NCI-H1930 (cell line): ENCODE measurements around the gene FAM53B.
"Not testable (repeated sequence)": the region's sequence is repeated elsewhere in the genome, so short reads cannot be mapped to it uniquely, and the experiment has no call there.

Experiments used
- DNase-seq, 2 experiments: peaks; one replicate each; lab custom pipeline; 2025; lab: John Stamatoyannopoulos, UW

FAM53B gene

DNA sequence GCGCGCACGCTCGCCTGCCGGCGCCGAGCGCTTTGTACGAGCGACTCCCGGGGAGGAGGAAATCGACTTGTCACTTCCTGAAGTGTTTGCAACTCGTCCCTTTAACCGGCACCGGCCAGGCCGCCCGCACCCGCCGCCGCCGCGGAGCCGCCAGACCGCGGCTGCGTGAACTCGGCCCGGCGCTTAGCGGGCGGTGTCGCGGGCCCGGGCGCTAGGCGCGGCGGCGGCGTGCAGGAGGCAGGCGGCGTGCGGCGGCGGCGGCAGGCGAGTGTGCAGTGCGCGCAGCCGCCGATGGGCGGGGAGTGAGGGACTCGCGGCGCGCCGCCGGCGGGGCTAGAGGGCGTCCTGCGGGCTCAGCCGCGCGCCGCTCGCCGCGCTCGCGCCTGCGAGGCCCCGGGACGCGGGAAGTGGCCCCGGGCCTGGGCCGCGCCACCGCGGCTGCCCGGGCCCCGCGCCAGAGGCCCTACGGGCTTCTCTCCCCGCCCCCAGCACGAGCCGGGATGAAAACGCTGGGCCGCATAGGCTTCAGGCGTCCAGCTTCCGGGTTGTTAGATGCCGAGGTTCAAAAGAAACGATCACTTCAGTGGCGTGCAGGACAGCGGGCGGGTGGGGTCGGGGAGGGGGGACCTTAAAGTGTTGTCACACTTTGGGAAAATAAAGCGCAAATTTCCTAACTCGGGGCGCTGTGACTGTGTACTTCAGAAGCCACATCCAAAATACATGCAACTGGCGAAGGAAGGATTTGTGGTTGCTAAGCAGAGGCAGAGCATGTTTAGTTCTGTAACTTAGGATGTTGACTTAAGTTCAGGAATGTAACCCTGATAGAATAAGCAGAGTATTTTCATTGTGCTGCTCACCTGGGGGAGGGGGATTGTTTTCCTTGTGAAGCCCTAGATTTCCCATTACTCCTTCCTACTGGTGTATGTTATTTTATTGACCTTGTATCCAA, at the start of gene FAM53B:
Gene FAM53B (minus strand): TSS at position 277 of the 949 bp plus-strand sequence. CDS start 37,665 bp downstream, outside the sequence.
- DNase-seq, result peak; percentile 31 to 77

- no peak for DNase-seq
Measured at GRCh38 chr10:124792998-124793352, 48.8 kb upstream of the FAM53B start.

DNA sequence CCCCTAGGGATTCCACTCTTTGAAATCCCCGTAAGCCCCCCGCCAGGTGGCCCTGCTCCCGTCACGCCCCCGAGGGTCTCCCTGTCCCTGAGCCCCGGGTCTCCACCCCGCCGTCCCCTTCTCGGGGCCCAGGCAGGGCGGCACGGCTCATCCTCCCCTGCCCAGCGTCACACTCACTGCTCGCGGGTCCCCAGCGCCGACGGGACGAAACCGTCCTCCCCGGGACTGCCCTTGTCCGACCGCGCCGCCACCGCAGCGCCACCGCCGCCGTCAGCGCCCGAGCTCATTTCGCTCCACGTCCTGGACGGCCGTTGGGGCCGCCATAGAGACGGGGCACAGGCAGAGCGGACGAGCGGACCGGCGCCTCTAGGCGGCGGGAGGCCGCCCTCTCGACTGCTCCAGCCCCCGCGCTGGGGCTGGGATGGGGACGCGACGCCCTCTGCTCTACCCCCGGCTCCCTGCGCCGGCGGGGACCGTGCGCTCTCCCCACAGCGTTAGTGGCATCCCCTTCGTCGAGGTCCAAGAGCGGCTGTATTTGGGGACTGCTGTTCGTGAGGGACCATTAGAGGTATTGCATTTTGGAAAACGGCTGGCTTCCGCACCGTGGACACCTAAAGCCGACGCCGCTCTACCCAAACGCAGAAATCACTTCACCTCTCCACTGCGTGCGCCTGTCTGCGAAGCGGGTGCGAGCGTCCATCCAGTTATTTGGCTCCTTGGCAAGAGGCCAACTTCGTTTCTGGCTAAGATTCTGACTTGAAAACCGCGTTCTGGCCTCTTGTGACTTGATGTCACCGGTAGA, 47.6 kb upstream of the FAM53B start, which contains the start of gene EEF1AKMT2:
Gene EEF1AKMT2 (minus strand): TSS at position 341 of the 802 bp plus-strand sequence. CDS start 54 bp downstream, at position 287.
- peak; percentile 54 to 74 for DNase-seq

GRCh38 chr10:124782900-124783299, 38.7 kb upstream of the FAM53B start:
- not testable (repeated sequence) for DNase-seq

DNA sequence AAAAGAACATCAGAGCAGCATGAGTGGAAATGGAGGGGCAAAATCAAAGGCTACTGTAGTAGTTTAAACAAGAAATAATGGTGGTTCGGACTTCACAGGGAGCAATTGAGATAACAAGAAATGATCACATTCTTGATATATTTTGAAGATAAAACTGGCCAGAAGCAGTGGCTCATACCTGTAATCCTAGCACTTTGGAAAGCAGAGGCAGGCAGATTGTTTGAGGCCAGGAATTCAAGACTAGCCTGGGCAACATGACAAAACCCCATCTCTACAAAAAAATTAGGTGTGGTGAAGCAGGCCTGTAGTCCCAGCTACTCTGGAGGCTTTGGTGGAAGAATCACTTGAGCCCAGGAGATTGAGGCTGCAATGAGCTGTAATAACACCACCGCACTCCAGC, 24.6 kb upstream of the FAM53B start:
- DNase-seq, result no peak

DNA sequence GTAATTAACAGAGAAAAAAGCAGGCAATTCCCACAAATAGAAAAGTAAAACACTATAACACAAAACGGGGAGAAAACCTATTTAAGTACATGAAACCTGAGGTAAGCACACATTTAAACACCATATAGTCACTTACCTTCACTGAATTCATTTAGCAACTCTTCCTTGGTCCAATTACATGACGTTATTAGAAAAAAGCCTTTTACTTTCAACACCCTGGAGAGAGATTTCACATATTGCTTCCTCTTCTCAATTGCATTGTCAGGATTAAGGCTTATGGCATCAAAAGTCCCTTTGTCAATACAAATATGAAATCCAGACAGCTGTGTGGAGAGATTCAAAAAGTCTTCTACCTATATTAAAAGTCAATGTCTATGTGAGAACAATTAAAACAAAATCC, 21.1 kb upstream of the FAM53B start:
- no peak for DNase-seq

DNA sequence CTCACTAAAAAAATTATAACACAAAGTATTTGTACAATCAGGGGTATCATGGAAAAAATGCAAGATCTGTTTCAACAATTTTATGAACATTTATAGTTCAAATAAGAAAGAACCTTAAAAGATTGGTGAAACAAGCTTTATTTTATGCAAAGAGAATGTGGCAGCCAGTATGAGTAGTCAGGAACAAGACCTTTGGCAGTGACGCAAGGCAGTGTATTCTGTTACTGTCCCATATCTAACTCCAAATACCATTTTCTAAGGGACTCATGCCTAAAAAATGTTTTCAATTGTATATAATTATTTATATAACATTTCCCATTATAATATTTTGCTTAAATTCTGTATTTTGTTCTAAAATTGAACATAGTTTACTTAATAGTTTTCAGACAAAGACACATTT, 19.1 kb upstream of the FAM53B start:
- DNase-seq, result no peak

DNA sequence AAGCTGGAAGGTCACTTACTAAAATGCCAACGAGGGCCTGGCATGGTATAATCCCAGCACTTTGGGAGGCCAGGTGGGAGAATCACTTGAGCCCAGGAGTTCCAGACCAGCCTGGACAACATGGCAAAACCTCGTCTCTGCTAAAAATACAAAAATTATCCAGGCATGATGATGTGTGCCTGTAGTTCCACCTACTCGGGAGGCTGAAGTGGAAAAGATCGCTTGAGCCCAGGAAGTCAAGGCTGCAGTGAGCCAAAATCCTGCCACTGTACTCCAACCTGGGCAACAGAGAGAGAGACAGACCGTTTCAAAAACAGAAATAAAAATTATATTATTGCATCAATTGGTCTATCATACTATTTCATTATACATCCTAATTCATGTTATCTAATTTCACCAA, 18.1 kb upstream of the FAM53B start:
- DNase-seq, result no peak

GRCh38 chr10:124756156-124756903, 12.2 kb upstream of the FAM53B start:
- no peak for DNase-seq

DNA sequence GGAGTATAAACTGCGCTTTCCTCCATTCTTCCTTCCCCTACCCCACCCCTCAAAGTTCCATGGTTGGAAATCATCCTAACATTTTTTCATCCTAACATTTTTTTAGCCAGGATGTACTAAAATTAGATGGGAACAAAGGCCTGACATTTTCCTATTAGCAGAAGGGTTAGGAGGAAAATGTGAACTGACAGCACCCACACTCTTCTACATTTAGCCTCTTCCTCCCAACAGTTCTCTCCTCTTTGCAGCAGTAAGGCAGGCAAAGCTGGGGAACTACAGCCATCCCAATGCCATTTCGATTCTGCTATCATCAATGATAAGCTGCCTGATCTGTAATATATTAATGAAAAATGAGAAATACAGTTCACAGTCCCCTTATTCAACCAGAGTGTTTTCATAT, 11.4 kb upstream of the FAM53B start:
- no peak for DNase-seq

GRCh38 chr10:124754227-124754626, 10.0 kb upstream of the FAM53B start:
- no peak for DNase-seq

GRCh38 chr10:124748953-124749645, 4.9 kb upstream of the FAM53B start:
- no peak for DNase-seq

- no peak for DNase-seq
Measured at GRCh38 chr10:124748166-124748565, 4.0 kb upstream of the FAM53B start.

DNA sequence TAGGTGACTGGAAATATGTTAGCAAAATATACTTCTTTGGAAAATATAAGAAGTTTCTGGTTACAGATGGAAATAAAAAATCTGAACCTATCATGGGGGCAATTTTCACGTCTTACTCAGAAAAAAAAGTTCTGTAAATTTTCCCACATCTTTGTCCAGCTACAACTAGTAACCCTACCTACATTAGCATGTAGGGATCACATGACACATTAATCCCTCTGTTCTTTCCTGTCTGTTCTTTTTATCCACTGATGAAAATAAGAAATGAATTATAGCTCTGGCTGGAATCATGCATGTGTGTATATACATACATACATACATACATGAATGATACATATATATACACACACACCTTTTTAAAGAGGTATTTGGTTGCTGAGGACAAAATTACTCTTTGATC, 3.6 kb upstream of the FAM53B start:
- no peak for DNase-seq

GRCh38 chr10:124746992-124747391, 2.8 kb upstream of the FAM53B start:
- no peak for DNase-seq

DNA sequence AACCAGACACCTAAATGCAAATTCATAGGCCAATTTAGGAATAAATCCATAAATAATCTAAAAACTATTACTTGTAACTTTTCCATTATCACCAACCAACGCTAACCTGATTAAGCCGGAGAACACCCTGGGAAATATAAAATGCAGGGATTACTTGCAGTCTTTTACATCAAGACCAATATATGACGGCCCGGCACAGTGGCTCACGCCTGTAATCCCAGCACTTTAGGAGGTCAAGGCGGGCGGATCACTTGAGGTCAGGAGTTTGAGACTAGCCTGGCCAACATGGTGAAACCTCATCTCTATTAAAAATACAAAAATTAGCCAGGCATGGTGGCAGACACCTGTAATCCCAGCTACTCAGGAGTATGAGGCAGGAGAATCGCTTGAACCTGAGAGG, 2.3 kb upstream of the FAM53B start:
- DNase-seq, result not testable (repeated sequence)

DNA sequence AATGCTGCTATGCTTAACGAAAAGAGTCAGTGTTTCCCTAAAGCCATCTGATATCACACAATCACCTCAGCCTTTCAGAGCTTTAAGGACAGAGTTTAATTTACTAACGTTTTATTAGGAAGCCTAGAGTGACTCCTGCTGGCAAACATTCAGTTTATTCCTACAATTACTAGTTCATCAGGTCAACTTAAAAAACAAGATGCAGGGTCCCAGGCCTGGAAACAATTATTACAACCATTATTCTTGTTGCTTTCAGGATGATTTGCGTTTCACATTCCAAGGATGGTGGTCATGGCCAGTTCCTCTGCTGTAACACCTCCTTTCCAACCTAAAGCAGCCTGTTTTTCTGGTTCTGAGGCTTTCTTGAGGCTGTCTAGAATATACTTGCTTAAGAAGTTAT, 1.5 kb upstream of the FAM53B start:
- DNase-seq, result no peak

- DNase-seq, result no peak
Measured at GRCh38 chr10:124745252-124745651, 1.1 kb upstream of the FAM53B start.

GRCh38 chr10:124743191-124744101, 732 bp downstream of the FAM53B start:
- DNase-seq, result no peak

DNA sequence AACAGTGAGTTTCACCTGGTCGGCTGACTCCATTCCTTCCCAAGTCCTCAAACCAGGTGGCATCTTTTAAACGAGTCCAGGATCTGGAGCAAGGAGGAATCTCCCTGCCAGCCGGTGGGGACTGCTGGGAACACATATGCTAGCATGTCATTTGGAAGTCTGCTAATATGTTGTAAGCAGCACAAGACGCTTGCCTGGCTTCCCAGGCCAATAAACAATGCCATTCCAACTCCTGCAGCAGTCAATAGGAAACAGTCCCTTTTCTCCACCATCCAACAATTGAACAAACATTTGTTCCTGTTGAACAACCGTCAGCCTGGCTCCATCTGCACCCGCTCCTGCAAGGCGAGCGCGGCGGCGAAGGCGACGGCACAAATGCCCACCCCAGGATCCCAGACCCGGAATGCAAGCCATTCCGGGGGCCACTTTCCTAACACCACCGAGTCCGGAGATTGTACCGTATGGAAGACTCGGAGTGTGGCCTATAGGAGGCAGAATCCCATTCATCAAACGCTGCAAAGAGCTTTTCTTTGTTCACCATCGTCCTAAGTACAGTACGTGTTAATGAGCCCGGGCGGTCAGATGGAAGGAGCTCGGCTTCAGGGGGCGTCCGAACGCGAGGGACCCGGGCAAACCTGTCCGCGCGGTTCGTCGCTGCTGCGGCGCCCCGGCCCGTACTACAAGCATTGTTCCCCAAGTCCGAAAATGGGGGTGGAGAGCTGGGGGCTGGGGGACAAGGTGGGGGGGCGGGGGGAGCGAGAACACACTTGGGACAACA, 1.6 kb downstream of the FAM53B start:
- DNase-seq, result peak; percentile 4 to 16
